HUES48 (cell line): Measurements from ENCODE around the gene DCAKD.

Source experiments
- H3K27ac ChIP-seq: one replicate; pipeline ENCODE4 v1.7.0; 2013; ENCODE audit warnings: low read depth, low read length, inconsistent platforms
- H3K27me3 ChIP-seq: 2 replicates; pipeline ENCODE4 v1.6.1; 2013; ENCODE audit warnings: mild to moderate bottlenecking, low read length; ENCODE audit not compliant: control insufficient read depth, insufficient read depth
- H3K36me3 ChIP-seq: 2 replicates; pipeline ENCODE4 v1.6.1; 2013; ENCODE audit warnings: low read length; ENCODE audit not compliant: control insufficient read depth, insufficient read depth
- H3K4me1 ChIP-seq: 2 replicates; pipeline ENCODE4 v1.6.1; 2013; ENCODE audit warnings: mild to moderate bottlenecking, low read length; ENCODE audit not compliant: control insufficient read depth, insufficient read depth
- H3K4me3 ChIP-seq: 2 replicates; pipeline ENCODE4 v1.5.1; 2013; ENCODE audit warnings: mild to moderate bottlenecking, low read depth, low read length
- H3K9ac ChIP-seq: 2 replicates; pipeline ENCODE4 v1.6.1; 2013; ENCODE audit warnings: mild to moderate bottlenecking, low read depth, low read length, moderate library complexity
- H3K9me3 ChIP-seq: 2 replicates; pipeline ENCODE4 v1.6.1; 2013; ENCODE audit warnings: low read length; ENCODE audit not compliant: control insufficient read depth, insufficient read depth

DCAKD gene, protein sequence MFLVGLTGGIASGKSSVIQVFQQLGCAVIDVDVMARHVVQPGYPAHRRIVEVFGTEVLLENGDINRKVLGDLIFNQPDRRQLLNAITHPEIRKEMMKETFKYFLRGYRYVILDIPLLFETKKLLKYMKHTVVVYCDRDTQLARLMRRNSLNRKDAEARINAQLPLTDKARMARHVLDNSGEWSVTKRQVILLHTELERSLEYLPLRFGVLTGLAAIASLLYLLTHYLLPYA

DNA sequence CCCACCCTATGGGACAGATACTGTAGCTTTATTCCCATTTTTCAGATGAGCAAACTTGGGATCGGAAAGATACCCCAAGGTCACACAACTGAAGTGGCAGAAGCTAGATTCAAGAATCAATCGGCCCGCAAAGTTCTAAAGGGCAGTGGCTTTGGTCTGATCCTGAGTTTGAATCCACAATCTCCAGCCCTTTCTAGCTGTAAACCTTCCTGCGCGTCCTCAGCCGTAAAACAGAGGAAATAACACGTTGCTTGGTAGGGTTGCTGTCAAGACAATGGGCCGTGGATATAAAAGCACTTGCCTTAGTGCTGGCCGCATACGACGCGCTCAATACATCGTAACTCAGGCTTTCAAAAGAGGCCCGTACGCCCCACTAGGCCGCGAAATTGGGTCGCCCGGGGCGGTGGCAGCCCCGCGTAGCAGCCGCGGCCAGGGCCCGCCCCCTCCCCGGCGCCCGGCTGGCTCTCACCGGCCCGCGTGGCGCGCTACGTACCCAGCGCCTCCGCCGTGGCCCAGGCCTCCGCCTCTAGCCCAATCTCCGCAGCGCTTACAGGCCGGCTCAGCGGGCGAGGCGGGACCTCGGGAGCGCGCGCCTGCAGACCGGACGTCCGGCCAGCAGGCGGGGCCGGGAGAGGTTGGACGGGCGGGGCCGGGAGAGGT is at the start of gene DCAKD:
TSS of gene DCAKD (minus strand) at position 573 of the 660 bp plus-strand sequence. CDS start 16,747 bp downstream, outside the sequence.
- H3K4me3 ChIP-seq: peak within 1 kb of the TSS; percentile 96
- H3K9ac ChIP-seq: peak within 1 kb of the TSS; percentile 85
- H3K36me3 ChIP-seq: no peaks in the 10 kb centered on the region
- no peaks in the 10 kb centered on the region for H3K27me3 ChIP-seq
- no peaks in the 10 kb centered on the region for H3K9me3 ChIP-seq
- H3K27ac ChIP-seq: peak within 1 kb of the TSS; percentile 98
- peaks cover 11% of the 10 kb centered on the region for H3K4me1 ChIP-seq

DNA sequence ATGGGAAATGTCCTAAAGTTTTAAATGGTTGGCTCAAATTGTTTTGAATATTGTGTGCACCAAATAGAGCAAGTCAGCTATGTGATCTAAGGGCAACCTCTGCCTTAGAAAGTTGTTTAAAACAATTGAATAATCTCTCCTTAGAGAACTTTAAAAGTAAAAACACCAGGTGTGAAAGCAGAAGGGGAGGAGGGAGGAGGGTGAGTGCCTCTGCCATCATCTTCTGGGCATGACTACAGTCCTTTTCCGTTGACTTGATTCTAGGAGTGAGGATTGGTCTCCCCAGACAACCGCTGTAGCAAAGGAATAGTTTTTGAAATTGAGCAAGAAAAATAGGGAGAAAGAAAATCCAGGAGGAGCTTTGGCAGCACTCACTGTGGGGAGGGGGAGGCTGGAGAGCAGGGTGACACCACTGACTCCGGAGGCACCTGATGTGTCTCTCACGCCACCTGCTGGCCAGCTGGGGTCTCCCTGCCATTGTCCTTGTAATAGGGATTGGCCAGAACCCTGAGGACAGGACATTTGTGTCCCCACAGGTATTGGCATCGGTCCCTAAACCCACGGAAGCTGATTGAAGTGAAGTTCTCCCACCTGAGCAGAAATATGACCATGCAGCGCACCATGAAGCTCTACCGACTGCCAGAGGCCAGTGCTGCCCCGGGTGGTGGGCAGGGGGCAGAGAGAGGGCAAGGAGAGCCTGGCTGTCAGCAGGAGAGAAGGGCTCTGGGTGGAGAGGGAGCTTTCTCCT is 47.6 kb upstream of the DCAKD start:
- peak overlapping the region; percentile 29 for H3K27ac ChIP-seq

DNA sequence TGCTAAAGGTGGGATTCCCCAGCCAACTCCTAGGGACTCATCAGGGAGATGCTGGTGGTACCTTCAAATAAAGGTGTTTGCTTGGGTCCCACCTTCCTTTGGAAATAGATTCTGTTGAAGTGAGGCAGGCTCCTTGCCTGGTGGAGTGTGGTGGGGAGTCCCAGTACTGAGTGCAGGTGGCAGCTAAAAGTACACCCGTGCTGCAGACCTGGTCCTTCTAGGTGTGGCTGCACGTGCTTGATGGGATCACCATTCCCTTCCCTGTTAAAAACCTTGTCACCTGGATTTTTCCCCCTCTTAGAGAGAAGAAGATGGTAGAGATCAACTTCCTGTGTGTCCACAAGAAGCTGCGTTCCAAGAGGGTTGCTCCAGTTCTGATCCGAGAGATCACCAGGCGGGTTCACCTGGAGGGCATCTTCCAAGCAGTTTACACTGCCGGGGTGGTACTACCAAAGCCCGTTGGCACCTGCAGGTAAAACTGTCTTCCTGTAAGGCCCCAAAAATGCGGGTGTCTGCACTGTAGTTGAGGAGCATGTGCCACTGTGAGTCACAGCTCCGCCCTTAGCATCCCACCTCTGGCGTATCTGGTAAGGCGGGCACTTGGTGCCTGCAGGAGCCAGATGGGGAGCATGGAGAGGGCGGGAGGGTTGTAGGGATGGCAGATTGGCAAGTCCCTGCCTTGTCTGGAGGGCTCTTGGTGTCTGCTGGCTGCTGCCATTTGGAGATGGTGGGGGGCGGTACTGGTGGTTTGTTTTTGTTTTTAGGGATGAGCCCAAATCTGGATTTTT is 46.8 kb upstream of the DCAKD start:
- Histone ChIP-seq H3K4me3 (no peak overlapping the region), H3K27me3 (no peaks in the 10 kb centered on the region), H3K36me3 (peaks cover 85% of the 10 kb centered on the region), H3K9ac (no peak overlapping the region), H3K4me1 (no peaks in the 10 kb centered on the region), H3K27ac (no peak overlapping the region), H3K9me3 (no peaks in the 10 kb centered on the region)

More for the DNA sequence above, 47.6 kb upstream of the DCAKD start:
- no peak overlapping the region for H3K4me3 ChIP-seq
- no peaks in the 10 kb centered on the region for H3K9me3 ChIP-seq
- no peak overlapping the region for H3K9ac ChIP-seq
- H3K27me3 ChIP-seq: no peaks in the 10 kb centered on the region
- H3K4me1 ChIP-seq: no peaks in the 10 kb centered on the region
- H3K36me3 ChIP-seq: peaks cover 85% of the 10 kb centered on the region

DNA sequence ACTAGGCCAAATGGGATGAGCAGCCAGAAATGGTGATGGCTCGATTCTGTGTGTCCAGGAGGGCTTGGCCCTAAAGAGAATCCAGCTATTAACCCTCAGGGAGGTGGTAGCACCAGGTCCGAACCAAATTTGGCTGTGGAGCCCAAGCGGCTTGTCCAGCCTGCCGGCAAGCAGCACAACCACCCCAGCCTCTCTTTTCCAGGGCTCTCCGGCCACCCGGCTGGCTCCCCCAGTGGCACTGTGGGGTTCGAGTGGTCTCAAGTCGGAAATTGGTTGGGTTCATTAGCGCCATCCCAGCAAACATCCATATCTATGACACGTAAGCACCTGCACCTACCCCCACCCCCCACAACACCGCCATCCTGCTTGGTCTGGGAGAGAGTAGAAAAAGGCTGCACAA is 45.5 kb upstream of the DCAKD start:
- Histone ChIP-seq H3K27ac (no peak overlapping the region), H3K36me3 (peaks cover 83% of the 10 kb centered on the region)

DNA sequence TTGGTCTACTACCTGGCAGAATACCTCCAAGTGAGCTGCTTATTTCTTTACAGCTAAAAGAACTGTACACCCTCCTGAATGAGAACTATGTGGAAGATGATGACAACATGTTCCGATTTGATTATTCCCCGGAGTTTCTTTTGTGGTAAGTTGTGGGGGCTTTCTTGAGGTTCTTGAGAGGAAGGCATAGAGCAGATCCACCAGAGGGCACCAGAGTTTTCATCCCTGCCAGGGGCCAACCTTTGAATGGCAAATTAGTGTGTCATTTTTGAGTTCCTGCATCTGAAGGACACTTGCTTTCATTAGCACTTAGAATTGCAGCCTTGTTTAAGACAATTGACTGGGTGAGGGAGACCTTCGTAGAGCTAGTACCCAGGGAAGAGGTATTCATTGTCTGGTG is 44.7 kb upstream of the DCAKD start:
- Histone ChIP-seq H3K9ac (no peak overlapping the region), H3K27ac (no peak overlapping the region), H3K4me3 (no peak overlapping the region), H3K36me3 (peaks cover 83% of the 10 kb centered on the region), H3K27me3 (no peaks in the 10 kb centered on the region), H3K4me1 (no peaks in the 10 kb centered on the region), H3K9me3 (no peaks in the 10 kb centered on the region)

More for the DNA sequence above, 45.5 kb upstream of the DCAKD start:
- Histone ChIP-seq H3K27me3 (no peaks in the 10 kb centered on the region), H3K9ac (no peak overlapping the region), H3K4me1 (no peaks in the 10 kb centered on the region), H3K4me3 (no peak overlapping the region), H3K9me3 (no peaks in the 10 kb centered on the region)

DNA sequence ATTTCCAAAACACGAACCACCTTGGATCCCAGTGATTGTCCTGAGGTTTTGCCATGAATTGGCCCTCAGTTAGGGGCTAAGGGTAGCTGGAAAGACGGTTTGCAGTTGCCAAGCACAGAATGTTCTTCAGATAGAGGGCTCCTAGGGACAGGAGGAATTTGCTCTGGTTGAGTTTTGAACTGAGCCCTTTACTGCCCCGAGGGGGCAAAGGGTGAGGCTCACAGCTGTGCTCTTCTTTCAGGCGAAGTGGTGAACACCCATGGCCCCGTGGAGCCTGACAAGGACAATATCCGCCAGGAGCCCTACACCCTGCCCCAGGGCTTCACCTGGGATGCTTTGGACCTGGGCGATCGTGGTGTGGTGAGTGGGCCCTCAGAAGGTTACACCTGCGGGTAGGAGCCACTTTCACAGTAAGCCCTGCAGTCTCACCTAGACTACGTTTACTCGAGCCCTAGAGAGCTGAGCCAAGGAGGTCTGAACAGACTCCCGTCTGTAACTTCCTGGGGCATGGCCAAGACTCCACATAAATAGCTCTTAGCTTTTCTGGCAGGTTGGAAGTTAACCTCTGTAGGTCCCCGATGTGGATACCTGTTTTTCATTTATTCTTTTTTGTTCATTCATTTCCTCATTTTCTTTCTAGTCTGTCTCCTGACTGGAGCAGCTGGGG is 42.1 kb upstream of the DCAKD start:
- no peak overlapping the region for H3K27ac ChIP-seq
- no peaks in the 10 kb centered on the region for H3K27me3 ChIP-seq
- H3K4me1 ChIP-seq: peaks cover 12% of the 10 kb centered on the region
- no peak overlapping the region for H3K9ac ChIP-seq
- H3K36me3 ChIP-seq: peaks cover 85% of the 10 kb centered on the region
- H3K4me3 ChIP-seq: no peak overlapping the region
- no peaks in the 10 kb centered on the region for H3K9me3 ChIP-seq

DNA sequence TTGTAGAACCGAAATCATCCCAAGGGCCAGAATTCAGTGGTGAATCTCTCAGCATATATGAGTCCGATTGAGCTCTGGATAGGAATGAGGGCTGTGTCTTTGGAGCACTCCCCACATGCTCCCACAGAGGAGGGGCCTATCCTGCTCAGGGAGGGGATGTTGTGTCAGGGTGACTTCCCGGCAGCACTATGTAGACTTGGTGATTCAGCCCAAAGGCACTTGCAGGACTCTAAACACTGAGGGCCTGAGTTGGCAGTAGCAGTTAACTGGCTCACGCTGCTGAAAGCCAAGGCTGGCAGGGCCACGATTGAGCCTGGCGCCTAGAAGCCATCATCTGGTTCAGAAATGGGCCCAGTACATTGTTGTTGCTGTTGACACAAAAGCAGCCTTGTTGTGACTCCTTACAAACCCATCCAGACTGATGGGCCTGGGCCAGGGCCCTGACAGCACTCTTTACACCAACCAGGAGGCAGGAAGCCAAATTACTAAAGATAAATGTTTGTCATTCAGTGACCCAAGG is 41.5 kb upstream of the DCAKD start:
- Histone ChIP-seq H3K9me3 (no peaks in the 10 kb centered on the region), H3K4me1 (peaks cover 12% of the 10 kb centered on the region), H3K9ac (no peak overlapping the region), H3K27ac (no peak overlapping the region), H3K27me3 (no peaks in the 10 kb centered on the region), H3K4me3 (no peak overlapping the region), H3K36me3 (peaks cover 83% of the 10 kb centered on the region)

DNA sequence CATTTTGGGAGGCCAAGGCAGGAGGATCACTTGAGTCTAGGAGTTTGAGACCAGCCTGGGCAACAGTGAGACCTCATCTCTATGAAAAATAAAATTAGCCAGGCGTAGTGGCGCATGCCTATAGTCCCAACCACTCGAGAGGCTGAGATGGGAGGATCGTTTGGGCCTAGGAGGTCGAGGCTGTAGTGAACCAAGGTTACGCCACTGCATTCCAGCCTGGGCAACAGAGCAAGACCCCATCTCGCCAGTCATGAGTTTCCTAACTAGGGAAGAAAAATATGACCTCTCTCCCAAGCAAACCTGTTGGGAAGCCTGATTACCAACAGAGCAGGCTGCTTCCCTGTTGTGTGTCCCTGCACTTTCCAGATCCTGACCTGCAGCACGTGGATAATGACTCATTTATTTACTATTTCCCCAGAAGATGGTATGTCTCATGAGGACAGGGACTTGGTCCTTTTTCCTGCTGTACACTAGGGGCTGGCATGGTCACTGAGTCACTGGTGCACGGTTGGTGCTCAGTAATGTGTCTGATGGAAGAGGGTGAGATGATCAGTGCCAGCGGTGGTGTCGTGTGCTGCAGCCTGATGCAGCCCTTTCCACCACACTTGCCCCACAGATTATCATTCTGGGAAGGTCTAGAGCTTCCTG is 40.5 kb upstream of the DCAKD start:
- peaks cover 12% of the 10 kb centered on the region for H3K4me1 ChIP-seq
- no peaks in the 10 kb centered on the region for H3K9me3 ChIP-seq
- H3K36me3 ChIP-seq: peaks cover 83% of the 10 kb centered on the region
- no peak overlapping the region for H3K27ac ChIP-seq
- no peak overlapping the region for H3K4me3 ChIP-seq
- H3K9ac ChIP-seq: no peak overlapping the region
- H3K27me3 ChIP-seq: no peaks in the 10 kb centered on the region

DNA sequence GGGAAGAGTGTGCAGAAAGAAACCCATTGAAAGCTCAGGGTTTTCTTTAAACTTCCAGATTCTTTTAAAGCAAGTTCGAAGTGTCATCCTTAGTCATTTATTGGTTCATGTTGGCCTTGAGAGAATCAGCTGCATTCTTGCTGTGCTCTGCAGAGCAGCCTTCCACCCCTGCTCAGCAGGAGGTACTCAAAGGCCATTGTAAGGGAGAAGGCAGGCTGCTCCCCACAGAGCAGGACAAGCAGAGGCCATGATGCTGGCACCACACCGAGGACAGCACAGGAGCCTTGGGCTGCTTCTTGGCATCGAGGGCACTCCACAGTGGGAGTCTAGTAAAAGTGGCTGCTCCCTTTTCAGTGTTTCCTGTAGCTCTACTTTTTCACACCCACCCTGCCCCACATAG is 39.3 kb upstream of the DCAKD start:
- Histone ChIP-seq H3K36me3 (peaks cover 80% of the 10 kb centered on the region), H3K9me3 (no peaks in the 10 kb centered on the region), H3K4me1 (peaks cover 12% of the 10 kb centered on the region), H3K9ac (no peak overlapping the region), H3K4me3 (peak overlapping the region; percentile 10; the same call in 1 of the 2 replicates), H3K27me3 (no peaks in the 10 kb centered on the region), H3K27ac (peak overlapping the region; percentile 83)

DNA sequence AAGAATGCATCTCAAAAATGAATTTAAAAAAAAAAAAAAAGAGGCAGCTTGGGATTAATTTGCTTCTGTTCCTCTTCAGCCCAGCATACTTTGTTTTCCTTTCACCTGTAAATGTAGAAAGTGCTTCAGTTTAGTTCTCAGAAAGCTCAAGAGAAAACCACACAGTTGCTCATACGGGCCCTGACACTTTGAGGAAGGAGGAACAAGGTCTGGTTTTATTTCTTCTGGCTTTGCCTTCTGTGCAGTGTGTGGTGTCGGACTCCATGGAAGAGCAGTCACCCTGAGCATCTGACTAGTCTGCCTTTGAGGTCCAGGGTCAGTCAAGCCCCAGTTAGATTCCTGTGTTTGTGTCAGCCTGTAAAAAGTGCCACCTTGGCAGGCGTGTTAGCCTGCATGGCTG is 37.3 kb upstream of the DCAKD start:
- H3K27ac ChIP-seq: no peak overlapping the region
- no peak overlapping the region for H3K9ac ChIP-seq
- no peaks in the 10 kb centered on the region for H3K27me3 ChIP-seq
- H3K4me1 ChIP-seq: peaks cover 12% of the 10 kb centered on the region
- H3K9me3 ChIP-seq: no peaks in the 10 kb centered on the region
- no peak overlapping the region for H3K4me3 ChIP-seq
- H3K36me3 ChIP-seq: peaks cover 85% of the 10 kb centered on the region
